Left lung (tissue), 10 donors: Measurements from ENCODE around the gene FGFRL1. TPM values are rescaled to one million over a fixed set of nuclear protein-coding genes. Genes with fewer than 3 reads are reported as not detected.

Experiments
- ATAC-seq: fragments of 200-7000 bp; cut with Tn5 transposase; one replicate; pipeline ENCODE4 v1.9.1; 2020; ENCODE audit warnings: moderate library complexity
- DNase-seq, 4 donors: peaks; one replicate each; pipeline ENCODE4 v3.0.0-alpha.2; 2013 to 2020
- H3K27ac ChIP-seq, 2 donors: fragments of 200-600 bp; sonication (generic) in 1 of 2; one replicate each; pipeline versions ENCODE4 v1.5.0 to v1.8.0; 2020 to 2021
- H3K27me3 ChIP-seq, 2 donors: fragments of 200-600 bp; sonication (generic) in 1 of 2; one replicate each; pipeline versions ENCODE4 v1.5.0 to v1.8.0; 2020 to 2021
- H3K36me3 ChIP-seq, 2 donors: fragments of 200-600 bp; sonication (generic) in 1 of 2; one replicate each; pipeline versions ENCODE4 v1.5.0 to v1.8.0; 2020 to 2021
- H3K4me1 ChIP-seq, 2 donors: fragments of 200-600 bp; one replicate each; pipeline ENCODE4 v1.8.0; 2021
- H3K4me3 ChIP-seq, 2 donors: fragments of 200-600 bp; sonication (generic) in 1 of 2; one replicate each; pipeline versions ENCODE4 v1.5.0 to v1.8.0; 2020 to 2021; ENCODE audit warnings: mild to moderate bottlenecking in 1 of 2
- H3K9me3 ChIP-seq, 2 donors: fragments of 200-600 bp; sonication (generic) in 1 of 2; one replicate each; pipeline versions ENCODE4 v1.5.0 to v1.8.0; 2020 to 2021
- CTCF ChIP-seq, 2 donors: fragments of 200-600 bp; sonication (generic) in 1 of 2; IDR thresholded peaks; one replicate each; pipeline versions ENCODE4 v1.5.0 to v1.8.0; 2021; ENCODE audit warnings: antibody characterized with exemption in 2 of 2
- intact Hi-C, 2 donors: fragments of 100-400 bp; cut with DNase I; formaldehyde crosslinking; loops; one replicate each; pipeline versions ENCODE4 v1.11.2 to v1.14.2; 2022
- polyA plus RNA-seq, 6 donors: library from polyadenylated mRNA; unstranded; fragments of 120-200 nt; gene quantifications; one replicate each; pipeline ENCODE4 v1.2.1, GENCODE V29; 2013; ENCODE audit not compliant: insufficient read length in 6 of 6
- total RNA-seq, 2 donors: library from RNA; stranded (reverse); fragmentation: NEBNext Ultra II Directional; extraction: Animal tissue kit (Norgen Biotek cat#: 25700); gene quantifications; one replicate each; pipeline ENCODE4 v1.2.1, GENCODE V29; 2021
- donor health status: DM: no; HTN: yes; CAD: no.
- donor health status: DM: no; HTN: no; CAD: no.

Gene FGFRL1
- total and polyA plus RNA-seq, 8 donors = 16.3 to 31.2 (median 21.3) TPM

GRCh38 chr4:987624-988513 lies 23.6 kb upstream of the FGFRL1 start:
- ATAC-seq (no peak), DNase-seq (peak in 1 of 4 donors; percentile 82)
- H3K27ac ChIP-seq = peak overlapping the region in 1 of 2 donors; percentile 77
- H3K9me3 ChIP-seq = no peaks in the 10 kb centered on the region
- intact Hi-C loops = no loop called here
- H3K4me3 ChIP-seq = peak overlapping the region; percentile 64 to 76
- no peak for TF ChIP-seq CTCF (IDR thresholded peaks at IDR 0.05)
- peaks cover 12 to 38% of the 10 kb centered on the region in 2 donors for H3K4me1 ChIP-seq
- H3K36me3 ChIP-seq = peaks cover 0 to 30% of the 10 kb centered on the region in 2 donors
- no peaks in the 10 kb centered on the region for H3K27me3 ChIP-seq

DNA sequence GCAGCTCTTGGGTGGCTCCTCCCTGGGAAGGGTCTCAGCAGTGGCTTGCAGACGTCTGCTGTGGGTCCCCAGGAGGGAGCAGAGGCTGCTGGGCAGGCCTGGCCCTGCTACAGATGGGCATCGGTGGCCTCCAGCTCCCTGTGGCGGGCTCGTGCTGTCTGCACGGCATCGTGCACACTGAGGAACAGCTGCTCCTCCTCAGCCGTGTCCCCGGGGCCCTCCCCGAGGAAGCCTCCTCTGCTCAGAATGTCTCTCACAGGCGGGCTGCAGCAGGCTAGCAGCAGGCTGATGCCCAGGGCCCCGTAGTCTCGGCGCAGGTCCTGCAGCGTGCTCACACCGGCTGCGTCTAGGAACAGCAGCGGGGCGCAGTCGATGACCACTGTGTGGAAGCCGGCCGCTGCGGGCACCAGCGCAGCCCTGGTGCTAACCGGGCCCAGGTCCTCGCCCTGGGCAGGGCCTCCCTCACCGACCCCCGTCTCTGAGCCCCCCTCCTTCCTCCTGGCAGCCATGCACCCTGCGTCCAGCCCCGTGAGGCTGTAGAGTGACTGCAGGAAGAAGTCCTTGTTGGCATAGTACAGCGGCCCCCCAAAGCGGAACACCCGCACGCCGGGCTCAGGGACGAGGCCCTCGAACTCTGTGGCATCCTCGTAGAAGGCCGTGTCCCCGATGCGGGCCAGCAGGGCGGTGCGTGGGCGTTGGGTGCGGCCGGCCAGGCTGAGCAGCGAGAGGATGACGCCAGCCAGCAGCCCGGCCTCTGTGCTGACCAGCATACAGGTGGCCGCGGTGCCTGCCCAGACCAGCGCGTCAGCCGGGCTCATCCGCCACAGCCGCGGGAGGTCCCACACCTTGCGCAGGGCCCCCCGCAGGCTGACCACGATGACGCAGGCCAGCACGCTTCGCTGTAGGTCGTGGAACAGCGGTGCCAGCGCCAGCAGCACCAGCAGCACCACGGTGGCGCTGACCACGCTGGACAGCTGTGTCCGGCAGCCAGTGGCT lies 22.4 kb upstream of the FGFRL1 start:
- Histone ChIP-seq H3K4me3 (no peak overlapping the region), H3K27ac (no peak overlapping the region), H3K36me3 (peaks cover 0 to 30% of the 10 kb centered on the region in 2 donors), H3K27me3 (no peaks in the 10 kb centered on the region), H3K9me3 (no peaks in the 10 kb centered on the region), H3K4me1 (peaks cover 16 to 38% of the 10 kb centered on the region in 2 donors)
- intact Hi-C loops = no loop called here
- no peak for ATAC-seq
- DNase-seq = peak in 1 of 4 donors; percentile 73
- no peak for TF ChIP-seq CTCF (IDR thresholded peaks at IDR 0.05)

GRCh38 chr4:989722-990471 lies 21.5 kb upstream of the FGFRL1 start:
- peak in 1 of 4 donors; percentile 81 for DNase-seq
- Histone ChIP-seq H3K4me1 (peaks cover 14 to 31% of the 10 kb centered on the region in 2 donors), H3K27me3 (no peaks in the 10 kb centered on the region), H3K36me3 (peaks cover 0 to 30% of the 10 kb centered on the region in 2 donors), H3K27ac (no peak overlapping the region), H3K9me3 (no peaks in the 10 kb centered on the region), H3K4me3 (no peak overlapping the region)
- intact Hi-C loops = no loop called here
- ATAC-seq = no peak
- TF ChIP-seq CTCF (IDR thresholded peaks at IDR 0.05) = no peak

GRCh38 chr4:990746-991367 lies 20.6 kb upstream of the FGFRL1 start:
- ATAC-seq = no peak
- Histone ChIP-seq H3K27ac (no peak overlapping the region), H3K4me1 (peaks cover 8 to 21% of the 10 kb centered on the region in 2 donors), H3K27me3 (peaks cover 0 to 10% of the 10 kb centered on the region in 2 donors), H3K9me3 (no peaks in the 10 kb centered on the region), H3K36me3 (peaks cover 0 to 30% of the 10 kb centered on the region in 2 donors), H3K4me3 (no peak overlapping the region)
- TF ChIP-seq CTCF (IDR thresholded peaks at IDR 0.05) = no peak
- DNase-seq = peak in 1 of 4 donors; percentile 72
- intact Hi-C loops = no loop called here
